GM12874 (cell line): ENCODE data around the gene KCNMB4.

Source experiments
- CTCF ChIP-seq: IDR thresholded peaks from 2 replicates; pipeline ENCODE4 v1.5.1; 2011; ENCODE audit warnings: low read depth, mild to moderate bottlenecking, control low read depth, low read length, moderate library complexity; ENCODE audit not compliant: insufficient read depth

KCNMB4 gene

GRCh38 chr12:70365648-70366518 is at the start of gene KCNMB4:
Gene KCNMB4 (plus strand): TSS chr12:70366290. CDS start chr12:70366735, 445 bp downstream.
- TF ChIP-seq CTCF = no peak

- no peak for TF ChIP-seq CTCF
Measured at GRCh38 chr12:70317781-70318180, 48.3 kb upstream of the KCNMB4 start.

GRCh38 chr12:70319605-70320004 is 46.5 kb upstream of the KCNMB4 start:
- no peak for TF ChIP-seq CTCF

GRCh38 chr12:70321191-70321590 is 44.9 kb upstream of the KCNMB4 start:
- no peak for TF ChIP-seq CTCF

GRCh38 chr12:70327541-70327940 is 38.5 kb upstream of the KCNMB4 start:
- TF ChIP-seq CTCF = no peak

- no peak for TF ChIP-seq CTCF
Measured at GRCh38 chr12:70329728-70330127, 36.4 kb upstream of the KCNMB4 start.

GRCh38 chr12:70330158-70330557 is 35.9 kb upstream of the KCNMB4 start:
- no peak for TF ChIP-seq CTCF
